Erythroblast (primary cell): ENCODE measurements around the gene RORB.

Experiments used
- DNase-seq, 2 experiments: peaks; one replicate each; lab custom pipeline; 2025; lab: John Stamatoyannopoulos, UW
- GATA1 ChIP-seq: IDR thresholded peaks from 2 replicates; pipeline ENCODE4 v1.6.1; 2011; ENCODE audit warnings: low read depth, mild to moderate bottlenecking, control low read depth, low read length, moderate library complexity
- POLR2A ChIP-seq: IDR thresholded peaks from 2 replicates; pipeline ENCODE4 v1.6.1; 2011; ENCODE audit warnings: mild to moderate bottlenecking, low read length

RORB gene

DNA sequence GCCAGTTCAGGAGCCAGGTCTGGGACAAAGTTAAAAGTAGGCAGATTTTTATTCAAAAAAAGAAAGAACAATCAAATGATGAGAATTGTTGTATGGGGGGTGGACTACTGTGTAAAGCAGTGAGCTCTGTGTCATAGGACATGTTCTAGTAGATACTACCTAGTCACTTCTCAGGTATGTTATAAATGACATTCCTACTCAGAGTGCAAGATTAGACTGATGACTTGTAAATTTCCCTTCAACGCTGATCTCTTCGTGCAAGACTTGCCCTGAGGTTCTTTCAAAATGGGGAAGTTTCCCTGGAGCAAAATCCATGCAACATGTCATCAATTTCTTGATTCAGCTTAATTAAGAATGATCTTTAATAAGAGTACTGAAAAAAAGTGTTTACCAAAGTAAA, 175.1 kb downstream of the RORB start:
- no peak for TF ChIP-seq GATA1
- no peak for TF ChIP-seq POLR2A
- no peak for DNase-seq

DNA sequence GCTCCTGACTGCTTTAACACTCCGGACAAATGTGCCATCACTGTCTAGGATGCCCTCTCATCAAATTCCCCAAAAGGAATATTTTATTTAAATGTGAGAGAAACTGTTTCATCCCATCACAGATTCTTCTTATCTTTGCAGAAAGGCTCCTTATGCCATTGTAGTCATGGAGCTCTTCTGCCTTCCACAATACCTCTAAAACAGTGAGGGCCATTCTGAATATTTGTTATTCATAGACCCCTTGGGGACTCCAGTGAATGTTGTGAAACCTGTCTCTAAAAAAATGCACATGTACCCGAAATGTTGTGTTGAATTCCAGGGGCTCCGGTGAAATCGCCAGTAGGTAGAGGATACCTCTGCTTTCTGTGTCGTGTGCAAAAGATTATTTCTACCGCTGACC, 176.9 kb downstream of the RORB start:
- no peak for DNase-seq
- TF ChIP-seq GATA1 (no peak), POLR2A (no peak)

DNA sequence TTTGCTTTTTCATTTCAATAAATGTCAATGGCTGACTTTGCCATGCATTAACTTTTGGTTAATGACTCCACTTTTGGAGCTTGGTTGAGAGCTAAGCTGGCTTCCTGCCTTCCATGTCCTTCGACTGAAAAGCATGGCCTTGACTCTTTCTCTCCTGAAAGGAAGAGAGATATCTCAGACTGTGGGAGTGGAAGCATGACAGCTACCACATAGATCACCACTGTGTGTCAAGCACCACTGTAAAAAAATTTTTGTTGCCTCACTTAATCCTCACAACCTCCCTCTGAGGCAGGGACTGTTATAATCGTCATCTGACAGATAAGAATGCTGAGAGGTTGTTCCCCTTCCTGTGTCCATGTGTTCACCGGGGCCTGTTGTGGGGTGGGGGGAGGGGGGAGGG, 184.8 kb downstream of the RORB start:
- TF ChIP-seq POLR2A, result no peak
- TF ChIP-seq GATA1, result no peak
- no peak for DNase-seq

DNA sequence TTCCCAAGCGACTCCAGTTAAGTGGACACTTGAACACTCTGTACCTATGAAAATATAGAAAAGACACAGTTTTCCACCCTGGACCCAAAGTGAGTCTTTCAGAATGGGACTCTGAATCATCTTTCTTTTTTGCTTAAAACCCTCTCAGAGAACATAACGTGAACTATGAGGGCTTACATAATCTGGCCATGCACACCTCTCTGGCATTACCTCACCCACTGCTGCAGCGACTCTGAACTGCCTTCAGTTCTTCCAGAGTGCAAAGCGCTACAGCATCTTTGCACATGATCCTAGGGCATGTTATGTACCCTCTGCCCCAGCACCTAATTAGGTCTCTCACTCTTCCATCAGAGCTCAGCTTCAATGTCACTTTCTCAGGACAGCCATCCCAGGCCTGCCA, 186.2 kb downstream of the RORB start:
- TF ChIP-seq POLR2A (no peak), GATA1 (no peak)
- no peak for DNase-seq

DNA sequence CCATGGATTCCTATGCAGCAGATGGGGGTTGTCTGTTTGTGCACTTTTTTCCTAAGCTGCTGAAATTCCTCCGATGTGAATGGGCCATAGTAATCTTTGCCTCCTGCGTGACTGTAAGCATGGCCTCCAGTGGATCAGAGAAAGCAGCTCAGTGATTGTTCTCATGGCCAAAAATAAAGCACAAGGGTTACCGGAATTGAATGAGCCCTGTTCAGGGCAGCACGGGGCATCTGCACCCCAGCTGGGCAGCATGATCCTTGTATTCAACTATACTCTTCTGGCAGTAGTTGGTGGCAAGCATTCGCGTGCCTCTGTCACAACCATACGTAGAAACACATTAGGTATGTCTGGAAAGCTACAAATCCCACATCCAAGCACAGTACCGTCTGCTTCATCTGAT, 193.9 kb downstream of the RORB start:
- DNase-seq, result no peak
- TF ChIP-seq GATA1 (no peak), POLR2A (no peak)

DNA sequence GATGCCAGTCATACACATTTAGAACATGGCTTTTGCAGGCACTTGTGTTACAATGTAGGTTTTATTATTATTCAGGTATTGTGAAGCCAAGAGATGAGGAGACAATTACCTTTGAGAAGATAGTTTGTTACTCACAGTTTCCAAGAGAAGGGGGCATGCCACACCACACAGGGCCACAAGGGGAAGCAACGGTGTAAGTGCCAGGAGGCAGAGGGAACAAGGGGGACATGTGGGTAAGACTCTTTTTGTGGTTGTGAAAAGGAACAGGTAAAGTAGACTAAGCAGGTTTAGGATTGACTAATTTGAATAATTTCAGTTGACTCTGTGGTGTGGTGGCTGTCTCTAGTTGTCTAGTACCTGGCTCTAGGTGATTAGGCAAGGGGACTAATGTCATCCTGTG, 199.4 kb downstream of the RORB start:
- DNase-seq, result no peak
- no peak for TF ChIP-seq POLR2A
- TF ChIP-seq GATA1, result no peak

DNA sequence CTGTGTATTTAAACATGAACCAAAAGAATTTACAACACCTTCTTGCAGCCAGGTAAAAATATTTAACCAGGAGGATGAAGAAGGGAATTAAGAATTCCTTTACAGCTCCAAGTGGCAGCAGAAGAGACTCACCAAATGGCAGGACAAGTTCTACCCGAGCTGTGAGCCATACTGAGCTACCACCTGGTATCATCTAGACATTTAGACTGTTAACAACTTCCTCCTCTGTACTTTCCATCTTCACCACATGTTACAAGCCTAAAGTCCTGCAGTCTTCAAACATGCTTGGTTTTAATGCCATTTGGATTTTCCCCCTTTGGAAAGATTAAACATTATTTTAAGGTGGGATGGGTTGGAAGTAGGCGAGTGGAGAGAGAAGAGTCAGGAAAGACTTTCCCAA, 200.4 kb downstream of the RORB start:
- TF ChIP-seq POLR2A (no peak), GATA1 (no peak)
- DNase-seq, result no peak

DNA sequence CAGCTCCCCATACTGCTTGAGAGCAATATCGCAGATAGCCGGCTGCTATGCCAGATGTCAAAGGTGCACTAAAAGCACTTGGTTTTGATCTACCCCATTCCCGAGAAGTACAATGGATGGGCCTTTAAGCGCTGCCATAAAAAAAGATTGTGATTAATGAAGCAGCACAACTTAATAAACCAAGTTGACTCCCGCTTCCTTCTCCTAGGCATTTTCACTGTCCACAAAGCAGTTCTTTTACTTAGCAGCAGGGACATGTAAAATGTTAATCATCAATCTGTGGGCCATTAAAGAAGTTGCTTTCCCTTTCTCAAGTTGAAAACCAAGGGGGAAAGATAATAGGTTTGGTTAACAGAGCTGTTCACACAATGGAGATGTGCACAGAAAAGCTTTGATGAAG, 214.2 kb downstream of the RORB start:
- TF ChIP-seq GATA1 (no peak), POLR2A (no peak)

DNA sequence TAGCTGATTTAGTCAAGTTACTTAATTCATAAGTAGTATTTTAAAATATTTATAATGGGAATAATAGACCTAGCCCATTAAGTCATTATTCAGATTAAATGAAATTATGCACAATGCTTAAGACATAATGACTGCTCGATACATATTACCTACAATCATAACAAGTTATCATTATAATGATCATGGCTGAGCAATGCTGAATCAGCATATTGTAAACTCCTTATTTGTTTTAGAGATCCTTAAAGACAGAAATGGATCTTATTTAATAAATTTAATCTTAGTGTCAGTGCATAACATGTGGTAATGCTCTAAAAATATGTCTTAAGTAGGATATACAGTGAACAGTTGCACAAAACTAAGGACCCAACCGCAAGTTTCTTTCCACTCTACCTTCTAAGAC, 221.6 kb downstream of the RORB start:
- DNase-seq, result no peak
- TF ChIP-seq GATA1 (no peak), POLR2A (no peak)

More for the DNA sequence above, 214.2 kb downstream of the RORB start:
- DNase-seq, result no peak

DNA sequence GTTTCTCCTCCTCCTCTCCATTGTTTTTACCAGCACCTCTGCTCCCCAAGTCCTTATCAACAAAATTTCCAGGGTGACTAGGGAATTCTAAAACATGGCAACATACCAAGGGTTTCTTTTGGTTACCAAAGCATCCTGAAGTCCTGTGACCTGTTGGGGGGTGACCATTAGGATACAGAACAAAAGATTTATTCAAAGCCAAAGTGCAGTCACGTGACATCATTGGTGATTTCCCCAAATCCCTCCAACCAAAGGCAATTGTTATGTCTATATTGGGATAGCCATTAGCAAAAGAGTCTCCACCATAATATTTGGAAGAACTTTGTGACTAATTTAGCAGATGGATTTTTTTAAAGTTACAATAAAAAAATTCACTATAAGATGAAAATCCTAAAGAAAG, 222.2 kb downstream of the RORB start:
- TF ChIP-seq POLR2A, result no peak
- TF ChIP-seq GATA1, result no peak
- DNase-seq, result no peak

DNA sequence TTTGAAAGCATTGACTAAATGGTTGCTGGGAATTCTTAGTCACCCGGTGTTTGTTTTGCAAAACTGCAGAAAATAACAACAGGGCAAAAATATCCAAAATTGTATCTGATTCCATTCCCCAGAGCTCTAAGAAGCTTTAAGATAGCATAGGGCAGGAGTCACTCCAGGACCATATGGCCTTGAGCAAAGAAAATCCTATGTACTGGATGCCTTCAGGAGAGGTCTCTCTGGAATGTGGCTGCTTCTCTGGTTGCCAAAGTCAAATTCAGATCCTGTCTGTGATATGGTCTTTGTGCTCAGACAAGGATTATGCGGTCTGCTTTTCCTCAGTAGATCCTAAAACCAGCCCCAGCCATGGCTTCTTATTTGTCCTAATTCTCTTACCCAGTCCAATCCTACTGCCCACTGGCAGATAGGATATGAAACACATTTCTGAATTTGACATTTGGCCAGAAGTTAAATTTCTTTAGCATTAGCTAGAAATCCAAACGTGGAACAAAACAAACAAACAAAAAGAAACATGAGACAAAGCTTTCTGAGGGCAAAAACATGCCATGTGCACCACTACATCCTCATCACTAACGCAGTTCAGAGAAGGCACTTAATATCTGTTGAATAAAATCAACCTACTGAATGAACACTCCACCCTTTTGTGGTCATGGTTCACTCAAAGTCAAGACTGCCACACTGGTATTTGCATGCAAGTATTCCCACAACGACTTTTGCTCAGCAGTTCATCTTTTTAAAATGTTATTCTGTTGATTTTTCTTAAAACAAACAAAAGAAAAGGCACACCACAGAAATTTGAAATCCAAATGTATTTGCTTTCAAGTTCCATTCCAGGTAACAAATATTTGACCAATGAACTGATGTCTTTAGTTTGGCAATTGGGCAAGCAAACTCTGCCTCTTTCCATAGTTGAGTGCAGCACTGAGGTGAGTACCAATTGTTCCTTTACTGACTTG, 224.8 kb downstream of the RORB start:
- TF ChIP-seq POLR2A, result no peak
- no peak for TF ChIP-seq GATA1
- DNase-seq, result no peak

DNA sequence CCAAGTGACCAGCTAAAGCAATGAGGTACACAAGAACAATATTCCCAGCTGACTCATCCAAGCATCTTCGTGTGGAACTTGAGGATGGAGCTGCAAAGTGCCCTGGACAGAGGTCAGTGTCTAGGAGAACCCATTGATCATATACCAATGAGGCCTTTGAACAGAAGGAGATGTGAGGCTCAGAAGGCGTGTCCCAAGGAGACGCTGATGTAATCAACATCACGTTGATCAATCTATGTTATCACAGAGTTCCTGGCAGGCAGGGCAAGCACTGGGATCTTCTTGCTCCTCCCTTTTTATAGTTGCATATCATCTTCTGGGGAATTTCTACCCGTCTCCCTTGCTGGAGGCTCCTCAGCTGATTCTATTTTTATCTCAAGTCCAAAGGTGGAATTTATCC, 227.2 kb downstream of the RORB start:
- TF ChIP-seq POLR2A (no peak), GATA1 (no peak)
- DNase-seq, result no peak

DNA sequence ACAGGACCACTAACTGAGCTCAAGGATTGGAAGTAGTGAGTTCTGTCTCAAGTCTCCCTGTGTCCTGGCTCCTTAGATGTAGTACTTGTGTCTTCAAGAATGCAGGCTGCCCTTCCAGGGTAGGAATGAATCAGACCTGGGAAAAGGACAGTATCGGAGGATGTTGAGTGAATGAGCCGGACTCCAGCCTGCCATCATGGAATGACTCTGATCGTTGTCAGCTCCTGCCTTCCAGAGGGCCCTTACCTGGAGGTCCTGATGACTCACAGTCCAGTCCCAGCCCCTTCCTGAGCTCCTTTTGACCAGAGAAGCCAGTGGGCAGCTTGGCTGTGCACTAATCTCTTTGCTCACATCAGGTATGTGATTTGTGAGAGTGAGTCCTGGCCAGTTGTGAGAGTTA, 229.4 kb downstream of the RORB start:
- TF ChIP-seq GATA1 (no peak), POLR2A (no peak)

DNA sequence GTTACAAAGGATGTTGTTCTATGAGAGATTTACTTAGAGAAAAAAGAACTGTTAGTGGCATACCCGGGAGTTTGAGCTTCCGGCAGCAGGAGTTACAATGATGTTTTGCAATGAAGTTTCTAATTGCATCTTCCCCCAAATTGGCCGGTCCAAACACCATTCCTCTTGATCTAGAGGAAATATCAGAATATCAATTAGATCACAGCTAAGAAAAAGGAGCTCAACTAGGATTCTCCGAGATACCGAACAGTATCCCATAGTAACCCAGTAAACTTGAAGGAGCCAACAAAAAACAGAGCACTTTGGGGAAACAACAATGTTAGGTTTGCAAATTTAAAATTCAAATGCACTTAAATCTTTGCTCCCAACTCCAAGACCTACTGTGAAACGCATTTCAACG, 231.0 kb downstream of the RORB start:
- no peak for DNase-seq
- TF ChIP-seq POLR2A, result no peak
- no peak for TF ChIP-seq GATA1

More for the DNA sequence above, 229.4 kb downstream of the RORB start:
- no peak for DNase-seq

DNA sequence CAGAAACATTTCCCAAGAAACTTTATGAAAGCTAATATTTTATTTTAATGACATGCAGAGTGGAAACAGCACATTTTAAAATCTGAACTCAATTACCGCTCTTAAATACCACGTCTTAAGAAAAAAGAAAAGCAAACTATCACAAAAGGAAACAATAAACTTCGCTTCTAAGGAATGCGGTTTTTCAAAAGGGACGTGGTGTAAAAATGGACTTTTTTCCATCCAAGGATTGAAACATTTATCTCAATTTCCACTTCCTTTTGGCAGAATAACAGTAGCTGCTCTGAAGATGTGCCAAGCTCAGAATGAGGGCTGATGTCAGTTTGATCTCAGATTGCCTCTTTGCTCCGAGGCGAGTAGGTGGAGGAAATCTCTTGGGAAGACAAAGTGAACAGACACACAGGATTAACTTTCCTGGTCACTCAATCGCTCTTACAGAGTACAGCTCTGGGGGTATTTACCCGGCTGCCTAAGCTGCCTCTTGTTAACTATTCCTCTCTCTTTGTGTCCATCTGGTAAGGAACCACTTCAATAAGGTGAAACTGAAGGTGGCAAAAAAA, 232.1 kb downstream of the RORB start:
- DNase-seq, result no peak
- no peak for TF ChIP-seq POLR2A
- TF ChIP-seq GATA1, result no peak

DNA sequence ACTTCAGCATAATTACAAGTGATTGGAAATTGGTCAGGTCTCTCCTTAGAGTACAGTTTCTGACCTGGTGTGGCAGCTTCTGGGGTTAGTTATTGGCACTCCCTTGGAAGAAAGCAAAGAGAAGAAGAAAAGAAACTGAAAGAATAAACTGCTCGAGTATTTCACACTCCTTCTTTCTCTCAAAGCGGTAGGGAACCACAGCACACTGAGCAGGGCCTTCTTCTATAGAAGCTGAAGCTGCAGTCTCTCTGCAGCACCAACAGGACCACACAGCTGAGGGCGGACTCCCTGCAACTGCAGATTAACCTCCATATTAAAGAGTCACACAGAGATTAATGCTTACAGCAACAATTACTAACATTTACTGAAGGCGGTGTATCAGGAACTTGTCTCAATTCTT, 238.6 kb downstream of the RORB start:
- TF ChIP-seq GATA1 (no peak), POLR2A (no peak)

More for the DNA sequence above, 238.6 kb downstream of the RORB start:
- no peak for DNase-seq
